Measurements from ENCODE around the gene RTL9.
A peak's percentile ranks its signal among the peaks of the same experiment; 100 is the strongest.
"Not testable (repeated sequence)": the region's sequence is repeated elsewhere in the genome, so short reads cannot be mapped to it uniquely, and the experiment has no call there.

RTL9 gene

GRCh38 chrX:110358548-110358947, at the start of gene RTL9:
TSS of gene RTL9 (plus strand) at chrX:110358848. CDS start at chrX:110450618, 91,770 bp downstream.
- DNase-seq (ENCODE audit: low read depth in 3 of 3) = no peak

- no peak for DNase-seq (ENCODE audit: low read depth in 3 of 3)
These were observed 48.5 kb upstream of the RTL9 start for GRCh38 chrX:110310000-110310790.

GRCh38 chrX:110310896-110311295, 47.8 kb upstream of the RTL9 start:
- DNase-seq (ENCODE audit: low read depth in 3 of 3) = no peak

GRCh38 chrX:110311437-110312230, 47.0 kb upstream of the RTL9 start:
- no peak for DNase-seq (ENCODE audit: low read depth in 3 of 3)

- DNase-seq (ENCODE audit: low read depth in 3 of 3) = no peak
These were observed 43.1 kb upstream of the RTL9 start for GRCh38 chrX:110315551-110315950.

- no peak for DNase-seq (ENCODE audit: low read depth in 3 of 3)
These were observed 42.1 kb upstream of the RTL9 start for GRCh38 chrX:110316351-110317060.

GRCh38 chrX:110317061-110317819, 41.4 kb upstream of the RTL9 start:
- DNase-seq (ENCODE audit: low read depth in 3 of 3) = peak in 2 of 3 experiments; percentile 2 to 12

- peak; percentile 53 to 71 (median 56) for DNase-seq (ENCODE audit: low read depth in 3 of 3)
These were observed 40.6 kb upstream of the RTL9 start, which contains the start of gene AMMECR1 for GRCh38 chrX:110317820-110318663. TSS of gene AMMECR1 (minus strand) at chrX:110318085. CDS start at chrX:110318071, 14 bp downstream.

GRCh38 chrX:110318664-110318968, 40.0 kb upstream of the RTL9 start:
- DNase-seq (ENCODE audit: low read depth in 3 of 3) = no peak

- DNase-seq (ENCODE audit: low read depth in 3 of 3) = no peak
These were observed 38.2 kb upstream of the RTL9 start for GRCh38 chrX:110320381-110320987.

GRCh38 chrX:110321081-110321480, 37.6 kb upstream of the RTL9 start:
- DNase-seq (ENCODE audit: low read depth in 3 of 3) = no peak

- DNase-seq (ENCODE audit: low read depth in 3 of 3) = no peak
These were observed 37.0 kb upstream of the RTL9 start for GRCh38 chrX:110321670-110322069.

GRCh38 chrX:110322603-110323002, 36.0 kb upstream of the RTL9 start:
- DNase-seq (ENCODE audit: low read depth in 3 of 3) = no peak

- DNase-seq (ENCODE audit: low read depth in 3 of 3) = no peak
These were observed 31.9 kb upstream of the RTL9 start for GRCh38 chrX:110326712-110327111.

GRCh38 chrX:110327336-110327735, 31.3 kb upstream of the RTL9 start:
- DNase-seq (ENCODE audit: low read depth in 3 of 3) = no peak

GRCh38 chrX:110328613-110329012, 30.0 kb upstream of the RTL9 start:
- DNase-seq (ENCODE audit: low read depth in 3 of 3) = not testable (repeated sequence)

- DNase-seq (ENCODE audit: low read depth in 3 of 3) = no peak
These were observed 27.1 kb upstream of the RTL9 start for GRCh38 chrX:110331444-110332030.

GRCh38 chrX:110333458-110333857, 25.2 kb upstream of the RTL9 start:
- DNase-seq (ENCODE audit: low read depth in 3 of 3) = not testable (repeated sequence)

GRCh38 chrX:110338935-110339334, 19.7 kb upstream of the RTL9 start:
- no peak for DNase-seq (ENCODE audit: low read depth in 3 of 3)
